ENCODE results near the gene FSHR.

Gene FSHR

GRCh38 chr2:49026706-49027105 lies 127.6 kb downstream of the FSHR start:
- no peak for DNase-seq

GRCh38 chr2:49021271-49021670 lies 133.0 kb downstream of the FSHR start:
- no peak for DNase-seq

GRCh38 chr2:49005261-49005660 lies 149.1 kb downstream of the FSHR start:
- no peak for DNase-seq

DNA sequence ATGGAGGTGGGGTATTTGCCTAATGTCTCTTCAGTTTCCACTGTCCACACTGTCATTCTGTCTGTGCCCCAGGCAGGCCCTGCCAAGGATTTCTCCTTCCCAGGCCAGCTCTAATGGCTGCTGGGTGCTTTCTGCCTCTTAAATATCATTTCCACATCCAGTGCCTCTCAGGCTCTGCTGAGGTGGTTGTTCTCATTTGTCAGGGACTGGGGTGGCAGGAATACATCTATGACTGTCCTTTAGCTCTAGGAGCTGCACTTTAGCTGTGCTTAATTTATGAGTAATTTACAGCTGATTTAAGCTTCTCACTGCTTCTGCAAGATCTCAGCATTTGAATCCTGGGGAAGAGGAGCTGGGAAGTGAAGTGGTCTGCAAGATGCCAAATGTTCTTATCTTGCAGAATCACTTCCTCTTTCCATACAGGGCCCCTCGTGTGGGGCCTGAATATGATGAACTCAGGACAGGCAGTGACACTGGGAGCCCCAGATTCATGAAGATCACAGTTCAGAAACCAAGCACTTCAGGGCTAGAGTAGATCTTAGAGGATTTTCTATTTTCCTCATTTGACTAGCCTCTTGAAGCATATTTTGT lies 150.2 kb downstream of the FSHR start:
- no peak for DNase-seq

GRCh38 chr2:49003201-49003600 lies 151.1 kb downstream of the FSHR start:
- DNase-seq: no peak

DNA sequence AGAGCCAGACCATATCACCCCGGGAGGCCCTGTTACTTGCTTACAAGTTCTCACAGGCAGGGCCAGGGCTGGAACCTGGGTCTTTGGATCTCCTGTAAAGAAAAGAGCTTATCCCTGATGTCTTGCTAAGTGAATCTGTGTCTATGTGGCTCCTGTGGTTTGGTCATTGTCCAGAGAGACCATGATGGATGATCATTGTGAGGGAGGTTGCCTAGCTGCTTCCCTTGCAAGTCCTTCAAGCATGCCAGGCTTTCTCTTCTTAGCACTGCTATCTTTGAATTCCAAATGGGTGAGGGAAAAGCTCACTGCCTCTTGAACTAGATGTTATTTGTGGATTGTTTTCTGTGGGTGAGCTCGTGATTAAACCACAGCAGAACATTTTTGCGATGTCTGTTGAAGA lies 151.6 kb downstream of the FSHR start:
- no peak for DNase-seq

DNA sequence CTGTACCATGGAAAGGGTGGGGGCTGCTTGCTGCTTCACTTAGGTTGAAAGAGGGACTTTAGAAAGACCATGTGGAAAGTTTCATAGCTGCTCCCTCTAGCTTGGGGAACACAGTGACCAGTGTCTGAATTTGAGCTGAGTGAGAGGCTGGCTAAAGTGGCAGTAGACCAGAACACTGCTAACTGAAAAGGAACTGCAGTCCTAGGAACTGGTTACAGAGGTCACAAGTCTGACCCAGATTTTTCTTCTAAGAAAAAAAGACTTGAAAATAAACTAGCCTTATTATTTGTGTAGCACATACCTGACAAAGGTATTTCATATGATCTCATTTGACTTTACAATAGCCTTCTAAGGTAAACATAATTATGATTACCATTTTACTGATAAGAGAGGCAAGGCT lies 153.6 kb downstream of the FSHR start:
- DNase-seq: no peak

- DNase-seq: no peak
These were observed 155.9 kb downstream of the FSHR start for GRCh38 chr2:48998449-48998848.

DNA sequence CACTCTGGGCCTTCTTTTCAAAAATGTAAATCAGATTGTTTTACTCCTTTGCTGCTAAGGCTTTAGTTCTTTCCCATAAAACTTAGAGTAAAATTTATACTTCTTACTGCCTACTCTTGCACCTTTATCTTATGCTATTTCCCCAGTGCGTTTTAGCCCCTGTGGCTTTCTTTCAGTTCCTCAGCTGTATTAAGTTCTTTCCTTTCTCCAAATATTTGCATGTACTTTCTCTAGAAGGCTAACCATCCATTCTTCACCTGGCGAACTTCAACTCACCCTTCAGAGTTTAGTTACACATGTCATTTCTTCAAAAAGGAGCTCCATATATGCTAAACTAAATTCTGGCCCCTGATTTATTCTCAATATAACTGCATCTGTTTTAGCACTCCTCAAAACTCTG lies 160.7 kb downstream of the FSHR start:
- DNase-seq: no peak

DNA sequence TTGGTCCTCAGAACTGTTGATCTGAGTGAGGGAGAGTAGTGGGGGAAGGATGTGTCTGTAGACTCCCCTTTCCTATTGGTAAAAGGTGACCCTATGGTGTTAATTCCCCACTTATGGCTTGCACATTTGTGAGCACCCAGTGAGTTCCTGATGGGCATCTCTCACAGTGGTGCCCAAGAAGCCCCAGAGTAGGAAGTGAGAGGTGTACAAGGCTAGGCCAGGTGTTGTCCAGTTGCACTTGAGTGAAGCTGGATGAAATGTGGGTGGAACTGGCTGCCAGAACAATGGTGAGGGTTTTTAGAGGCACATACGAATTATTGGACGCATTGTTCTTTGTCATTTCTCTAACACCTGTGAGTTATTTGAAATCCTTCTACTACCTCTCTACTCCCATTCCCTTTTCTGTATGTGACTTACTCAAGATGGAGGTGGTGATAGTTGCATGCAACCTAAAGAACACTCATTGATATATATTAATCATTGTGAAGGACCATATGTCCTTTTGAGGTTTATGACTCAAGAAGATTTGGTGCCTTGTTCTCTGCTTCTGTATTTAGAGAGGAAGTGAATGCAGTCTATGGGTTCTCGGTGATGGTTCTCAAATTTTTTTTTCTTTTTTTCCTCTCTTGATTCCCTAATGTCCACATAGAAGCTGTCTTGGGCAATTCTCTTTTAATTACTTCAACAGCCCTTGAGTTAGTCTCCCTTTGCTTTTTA lies 162.7 kb downstream of the FSHR start:
- no peak for DNase-seq

DNA sequence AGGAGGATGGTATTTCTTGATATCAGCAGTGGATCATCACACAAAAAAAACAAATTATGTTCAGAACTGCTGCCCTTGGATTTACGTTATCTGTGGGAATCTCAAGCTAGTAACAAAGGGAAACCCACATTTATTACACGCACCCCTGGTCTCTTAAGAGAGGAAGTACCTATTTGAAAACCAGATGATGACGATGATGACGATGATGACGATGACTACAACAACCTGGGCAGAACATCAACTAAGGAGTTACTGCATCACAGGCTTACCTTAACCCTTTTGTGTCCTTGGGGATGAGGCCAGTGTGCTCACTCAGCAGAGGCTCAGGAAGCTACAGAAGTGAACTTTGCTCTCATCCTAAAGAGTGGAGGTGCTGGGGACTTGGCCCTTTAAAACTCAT lies 169.4 kb downstream of the FSHR start:
- DNase-seq: no peak

- no peak for DNase-seq
These were observed 170.8 kb downstream of the FSHR start for GRCh38 chr2:48983551-48983950.

DNA sequence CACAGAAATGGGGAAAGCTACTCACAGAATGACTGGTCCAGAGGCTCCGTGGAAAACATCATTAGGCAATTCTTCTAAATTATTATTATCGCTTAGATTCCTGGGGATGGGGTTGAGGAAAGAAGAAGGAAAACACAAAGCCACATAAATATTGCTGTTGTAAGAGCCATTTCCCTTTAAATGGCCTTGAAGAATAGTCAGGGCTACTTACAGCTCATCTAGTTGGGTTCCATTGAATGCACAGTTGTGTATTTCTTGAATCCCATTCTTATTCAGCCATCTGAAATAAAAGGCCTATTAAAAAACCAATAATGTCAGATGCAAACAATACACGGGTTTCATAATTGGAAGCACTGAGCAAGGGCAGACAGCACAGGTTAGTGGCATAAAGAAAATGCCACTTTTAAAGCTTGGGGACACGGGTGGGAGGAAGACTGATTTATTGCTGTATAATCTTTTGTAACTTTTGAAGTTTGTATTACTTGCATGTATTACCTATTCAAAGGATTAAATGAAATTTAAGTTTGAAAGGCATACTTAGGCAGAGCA lies 171.4 kb downstream of the FSHR start:
- DNase-seq: no peak

DNA sequence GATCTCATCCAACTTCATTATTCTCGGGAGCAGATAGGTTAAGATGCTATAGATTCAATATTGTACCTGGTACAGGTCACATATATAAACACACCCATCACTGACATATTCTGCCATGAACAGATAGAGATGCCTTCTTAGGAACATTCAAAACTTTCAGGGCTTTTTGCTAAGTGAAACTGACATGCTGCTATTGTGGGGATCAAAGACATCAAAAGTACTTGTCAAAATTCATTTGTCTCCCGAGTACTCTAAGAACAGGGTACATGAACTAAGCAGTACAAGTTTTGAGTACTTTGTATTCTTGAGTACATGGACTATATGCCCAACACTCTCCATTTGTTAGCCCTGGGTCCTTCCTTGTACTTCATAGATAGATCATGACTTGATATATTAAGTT lies 173.5 kb downstream of the FSHR start:
- no peak for DNase-seq

DNA sequence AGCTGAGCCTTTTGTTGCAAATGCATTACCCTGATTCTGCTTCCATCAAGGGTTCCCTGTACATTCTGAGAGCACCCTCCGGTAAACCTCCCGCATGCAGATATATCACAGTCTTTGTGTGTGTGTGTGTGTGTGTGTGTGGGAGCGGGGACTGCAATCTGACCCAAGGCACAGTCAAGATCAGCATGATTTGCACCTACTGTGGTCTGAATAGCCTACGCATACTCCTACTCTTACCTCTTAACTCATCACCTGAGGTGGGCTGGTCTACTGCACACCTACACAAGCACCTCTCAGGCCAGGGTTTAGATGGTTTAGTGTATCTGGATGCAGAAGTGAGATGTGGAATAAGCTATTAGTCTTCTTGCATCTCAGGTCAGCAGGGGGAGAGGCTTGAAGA lies 174.6 kb downstream of the FSHR start:
- DNase-seq: no peak

DNA sequence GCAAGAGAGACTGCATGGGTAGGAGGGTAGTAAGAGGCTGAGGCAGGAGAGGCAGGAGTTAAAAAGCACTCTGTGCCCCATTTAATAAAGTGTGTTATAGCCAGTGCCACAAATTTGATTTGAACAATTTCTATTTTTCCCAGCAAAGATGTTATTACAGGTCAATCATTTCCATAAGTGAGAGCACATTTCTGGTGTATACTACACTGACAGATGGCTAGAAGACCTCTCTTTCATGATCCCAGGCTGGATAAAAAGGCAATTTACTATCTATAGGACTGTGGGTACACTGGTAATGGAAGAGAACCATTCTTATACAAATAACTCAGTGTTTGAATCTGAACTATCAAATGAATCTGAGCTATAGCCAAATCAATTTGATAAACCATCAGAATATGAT lies 176.2 kb downstream of the FSHR start:
- no peak for DNase-seq

GRCh38 chr2:48971801-48972200 lies 182.5 kb downstream of the FSHR start:
- DNase-seq: no peak

DNA sequence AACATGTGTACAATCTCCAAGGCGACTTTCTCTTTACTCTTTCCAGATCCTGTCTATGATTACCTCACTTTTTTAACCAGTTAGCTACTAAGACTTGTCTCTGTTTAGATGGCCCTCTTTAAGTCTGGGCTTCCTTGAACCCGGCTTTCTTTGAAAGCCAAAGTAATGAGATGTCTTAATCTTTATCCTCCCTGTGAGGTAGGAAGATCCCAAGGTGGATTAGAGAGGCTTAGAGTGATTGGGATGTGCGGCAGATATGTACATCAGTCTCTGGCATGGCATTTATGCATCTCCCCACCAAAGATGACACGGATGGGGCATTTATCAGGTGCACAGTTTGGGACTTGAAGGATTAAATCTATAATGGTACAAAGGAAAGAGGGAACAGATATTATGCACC lies 186.3 kb downstream of the FSHR start:
- DNase-seq: no peak

GRCh38 chr2:48965204-48965603 lies 189.1 kb downstream of the FSHR start:
- no peak for DNase-seq

GRCh38 chr2:48961009-48961408 lies 193.3 kb downstream of the FSHR start:
- DNase-seq: no peak

DNA sequence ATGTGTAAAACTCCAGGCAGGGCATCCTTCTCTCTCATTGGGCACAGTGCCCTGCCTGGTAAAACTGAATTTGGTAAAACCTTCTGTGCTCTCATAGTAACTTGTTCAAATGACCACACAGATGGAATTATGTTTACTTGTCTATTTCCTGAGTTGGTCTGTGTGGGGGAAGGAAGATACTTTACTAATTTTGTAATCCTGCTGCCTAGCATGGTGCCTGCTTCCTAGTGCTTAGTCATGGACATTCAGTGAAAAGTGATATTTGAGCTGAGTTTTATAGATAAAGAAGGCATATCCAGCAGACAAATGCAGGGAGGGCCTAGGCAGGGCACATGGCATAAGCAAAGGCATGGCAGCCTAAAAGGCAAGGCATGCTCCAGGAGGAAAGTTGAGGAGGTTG lies 199.4 kb downstream of the FSHR start:
- no peak for DNase-seq

- DNase-seq: no peak
These were observed 200.0 kb downstream of the FSHR start for GRCh38 chr2:48954311-48954710.

DNA sequence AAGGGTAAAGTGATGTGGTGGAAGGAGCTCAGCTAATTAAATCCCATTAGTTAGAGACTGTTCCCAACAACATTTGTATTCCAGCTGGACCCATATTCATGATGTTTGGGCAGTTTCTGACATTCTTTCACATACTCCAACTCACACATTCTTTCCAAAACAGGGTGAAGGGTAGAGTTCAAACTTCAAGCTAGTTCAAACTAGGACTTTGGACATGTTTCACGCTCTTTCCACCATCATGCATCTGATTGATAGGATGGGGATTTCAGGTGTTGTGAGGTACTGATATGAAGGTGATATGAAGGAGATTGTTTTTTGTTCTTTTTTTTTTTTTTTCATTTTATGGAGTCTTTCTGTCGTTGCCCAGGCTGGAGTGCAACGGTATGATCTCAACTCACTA lies 201.7 kb downstream of the FSHR start:
- no peak for DNase-seq

DNA sequence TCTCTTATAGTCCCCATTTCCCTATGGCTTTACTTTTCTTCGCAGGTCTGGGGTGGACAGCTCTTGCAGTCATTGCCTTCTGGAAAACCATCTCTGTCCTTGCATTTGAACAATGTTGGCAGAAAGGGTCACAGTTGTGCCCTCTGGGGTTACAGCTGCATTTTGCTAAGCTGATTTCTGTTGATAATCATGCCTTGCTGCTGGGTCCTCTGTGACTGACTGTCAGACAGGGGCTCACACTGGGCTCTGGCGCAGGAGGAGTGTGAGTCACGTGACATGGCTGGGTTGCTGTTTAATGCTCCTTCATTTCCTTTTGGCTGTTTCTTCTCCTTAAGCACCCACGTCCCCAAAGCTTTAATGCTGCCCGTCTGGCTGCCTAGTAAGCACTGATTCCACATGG lies 202.2 kb downstream of the FSHR start:
- DNase-seq: no peak

All from NCI-H187 treated with DMSO at 0.1 percent for 48 hours (cell line).